ENCODE data around the gene MYRIP.
A peak's percentile ranks its signal among the peaks of the same experiment; 100 is the strongest.

The MYRIP gene

DNA sequence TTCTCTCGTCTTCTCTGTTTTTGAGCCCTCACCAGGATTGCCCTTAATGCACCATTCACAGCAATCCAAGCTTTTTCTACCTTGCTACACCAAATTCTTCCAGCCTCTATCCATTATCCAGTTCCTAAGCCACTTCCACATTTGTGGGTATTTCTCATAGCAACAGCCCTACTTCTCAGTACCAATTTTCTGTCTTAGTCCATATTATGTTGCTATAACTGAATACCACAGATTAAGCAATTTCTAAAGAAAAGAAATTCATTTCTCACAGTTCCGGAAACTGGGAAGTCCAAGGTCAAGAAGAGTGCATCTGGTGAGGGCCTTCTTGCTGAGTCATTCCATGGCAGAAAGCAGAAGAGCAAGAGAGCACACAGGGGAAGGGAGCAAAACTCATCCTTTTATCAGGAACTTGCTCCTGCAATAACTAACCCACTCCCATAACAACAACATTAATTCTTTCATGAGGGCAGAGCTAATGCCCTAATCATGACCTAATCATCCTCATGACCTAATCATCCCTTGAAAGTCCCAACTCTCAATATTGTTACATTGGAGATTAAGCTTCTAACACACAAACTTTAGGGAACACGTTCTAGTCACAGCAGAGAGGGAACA is 490.4 kb downstream of the MYRIP start:
- Histone ChIP-seq H3K4me3 (ENCODE audit: low read depth, low read length) (no peak overlapping the region), H3K36me3 (replicated peaks) (no peaks in the 10 kb centered on the region), H3K27me3 (replicated peaks) (no peaks in the 10 kb centered on the region), H3K27ac (peak overlapping the region; percentile 76)
- in situ Hi-C loops (cut with HindIII; ENCODE audit: low pct_ligation_motif_present, low sequenced_read_pairs) = no loop called here
- TF ChIP-seq, protein P1, sequence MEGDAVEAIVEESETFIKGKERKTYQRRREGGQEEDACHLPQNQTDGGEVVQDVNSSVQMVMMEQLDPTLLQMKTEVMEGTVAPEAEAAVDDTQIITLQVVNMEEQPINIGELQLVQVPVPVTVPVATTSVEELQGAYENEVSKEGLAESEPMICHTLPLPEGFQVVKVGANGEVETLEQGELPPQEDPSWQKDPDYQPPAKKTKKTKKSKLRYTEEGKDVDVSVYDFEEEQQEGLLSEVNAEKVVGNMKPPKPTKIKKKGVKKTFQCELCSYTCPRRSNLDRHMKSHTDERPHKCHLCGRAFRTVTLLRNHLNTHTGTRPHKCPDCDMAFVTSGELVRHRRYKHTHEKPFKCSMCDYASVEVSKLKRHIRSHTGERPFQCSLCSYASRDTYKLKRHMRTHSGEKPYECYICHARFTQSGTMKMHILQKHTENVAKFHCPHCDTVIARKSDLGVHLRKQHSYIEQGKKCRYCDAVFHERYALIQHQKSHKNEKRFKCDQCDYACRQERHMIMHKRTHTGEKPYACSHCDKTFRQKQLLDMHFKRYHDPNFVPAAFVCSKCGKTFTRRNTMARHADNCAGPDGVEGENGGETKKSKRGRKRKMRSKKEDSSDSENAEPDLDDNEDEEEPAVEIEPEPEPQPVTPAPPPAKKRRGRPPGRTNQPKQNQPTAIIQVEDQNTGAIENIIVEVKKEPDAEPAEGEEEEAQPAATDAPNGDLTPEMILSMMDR (IDR thresholded peaks at IDR 0.05; ENCODE audit: low read depth, low read length, missing control alignments) = no peak
- DNase-seq = peak; percentile 84

GRCh38 chr3:40302784-40303183 is 493.4 kb downstream of the MYRIP start:
- Histone ChIP-seq H3K4me3 (ENCODE audit: low read depth, low read length) (no peak overlapping the region), H3K27ac (no peak overlapping the region), H3K27me3 (replicated peaks) (no peaks in the 10 kb centered on the region), H3K36me3 (replicated peaks) (no peaks in the 10 kb centered on the region)
- in situ Hi-C loops (cut with HindIII; ENCODE audit: low pct_ligation_motif_present, low sequenced_read_pairs) = no loop called here
- TF ChIP-seq, protein P1 (IDR thresholded peaks at IDR 0.05; ENCODE audit: low read depth, low read length, missing control alignments) = no peak
- DNase-seq = no peak

GRCh38 chr3:40304352-40304751 is 494.9 kb downstream of the MYRIP start:
- Histone ChIP-seq H3K27me3 (replicated peaks) (no peaks in the 10 kb centered on the region), H3K4me3 (ENCODE audit: low read depth, low read length) (no peak overlapping the region), H3K27ac (no peak overlapping the region), H3K36me3 (replicated peaks) (no peaks in the 10 kb centered on the region)
- DNase-seq = no peak
- in situ Hi-C loops (cut with HindIII; ENCODE audit: low pct_ligation_motif_present, low sequenced_read_pairs) = no loop called here
- TF ChIP-seq, protein P1 (IDR thresholded peaks at IDR 0.05; ENCODE audit: low read depth, low read length, missing control alignments) = no peak

DNA sequence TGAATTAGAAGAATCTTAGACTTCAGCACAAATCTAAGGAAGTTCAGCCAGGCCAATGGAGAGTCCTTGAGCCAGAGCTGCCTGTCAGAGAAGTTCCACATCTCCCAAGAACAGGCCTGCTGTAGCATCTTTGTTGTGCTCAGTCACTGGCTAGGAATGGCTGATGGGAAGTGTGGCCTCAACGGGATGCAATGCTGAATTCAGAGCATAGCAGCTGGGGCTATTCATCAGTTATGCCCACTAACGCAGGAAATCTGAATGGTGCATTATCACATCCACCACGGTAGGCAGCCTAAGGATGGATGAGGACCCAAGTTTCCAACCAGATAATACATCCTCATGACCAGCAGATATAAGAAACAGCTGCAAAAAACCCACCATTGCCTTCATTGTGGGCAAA is 496.9 kb downstream of the MYRIP start:
- H3K27me3 ChIP-seq (replicated peaks) = no peaks in the 10 kb centered on the region
- DNase-seq = no peak
- TF ChIP-seq, protein P1 (IDR thresholded peaks at IDR 0.05; ENCODE audit: low read depth, low read length, missing control alignments) = no peak
- no peak overlapping the region for H3K4me3 ChIP-seq (ENCODE audit: low read depth, low read length)
- H3K36me3 ChIP-seq (replicated peaks) = peaks cover under 1% of the 10 kb centered on the region
- H3K27ac ChIP-seq = no peak overlapping the region
- in situ Hi-C loops (cut with HindIII; ENCODE audit: low pct_ligation_motif_present, low sequenced_read_pairs) = no loop called here

- Histone ChIP-seq H3K4me3 (ENCODE audit: low read depth, low read length) (no peak overlapping the region), H3K36me3 (replicated peaks) (peaks cover 8% of the 10 kb centered on the region), H3K27ac (no peak overlapping the region), H3K27me3 (replicated peaks) (no peaks in the 10 kb centered on the region)
- TF ChIP-seq, protein P1 (IDR thresholded peaks at IDR 0.05; ENCODE audit: low read depth, low read length, missing control alignments) = no peak
- no peak for DNase-seq
- in situ Hi-C loops (cut with HindIII; ENCODE audit: low pct_ligation_motif_present, low sequenced_read_pairs) = no loop called here
These were observed 497.8 kb downstream of the MYRIP start for GRCh38 chr3:40307176-40307575.

All from brain microvascular endothelial cell (primary cell).